ENCODE results near the gene PVALEF.

PVALEF gene

GRCh38 chr17:81222906-81223761 lies 57.8 kb downstream of the PVALEF start, which contains the start of gene CEP131:
TSS of gene CEP131 (minus strand) at chr17:81222965. CDS start at chr17:81220056, 2,909 bp downstream.
- DNase-seq, result peak; percentile 99

GRCh38 chr17:81223762-81224130 lies 58.4 kb downstream of the PVALEF start:
- peak; percentile 57 to 73 for DNase-seq

DNA sequence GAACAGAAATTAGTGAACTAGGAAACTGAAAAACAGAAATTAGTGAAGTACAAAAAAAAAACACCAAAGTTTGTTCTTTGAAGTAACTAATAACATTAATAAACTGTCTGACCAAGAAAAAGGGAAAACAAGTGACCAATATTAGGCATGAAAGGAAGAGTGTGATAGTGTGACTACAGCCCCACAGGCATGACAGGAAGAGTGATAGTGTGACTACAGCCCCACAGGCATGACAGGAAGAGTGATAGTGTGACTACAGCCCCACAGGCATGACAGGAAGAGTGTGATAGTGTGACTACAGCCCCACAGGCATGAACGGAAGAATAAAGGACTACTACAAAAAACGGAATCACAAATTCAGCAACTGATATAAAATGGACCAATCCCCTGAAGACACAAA lies 62.3 kb downstream of the PVALEF start:
- peak; percentile 23 to 25 for DNase-seq

- peak; percentile 85 to 91 for DNase-seq
These were observed 63.1 kb downstream of the PVALEF start for GRCh38 chr17:81228420-81228819.

- peak in 1 of 2 experiments; percentile 57 for DNase-seq
These were observed 63.7 kb downstream of the PVALEF start for GRCh38 chr17:81228834-81229665.

- DNase-seq, result no peak
These were observed 64.3 kb downstream of the PVALEF start for GRCh38 chr17:81229666-81229920.

DNA sequence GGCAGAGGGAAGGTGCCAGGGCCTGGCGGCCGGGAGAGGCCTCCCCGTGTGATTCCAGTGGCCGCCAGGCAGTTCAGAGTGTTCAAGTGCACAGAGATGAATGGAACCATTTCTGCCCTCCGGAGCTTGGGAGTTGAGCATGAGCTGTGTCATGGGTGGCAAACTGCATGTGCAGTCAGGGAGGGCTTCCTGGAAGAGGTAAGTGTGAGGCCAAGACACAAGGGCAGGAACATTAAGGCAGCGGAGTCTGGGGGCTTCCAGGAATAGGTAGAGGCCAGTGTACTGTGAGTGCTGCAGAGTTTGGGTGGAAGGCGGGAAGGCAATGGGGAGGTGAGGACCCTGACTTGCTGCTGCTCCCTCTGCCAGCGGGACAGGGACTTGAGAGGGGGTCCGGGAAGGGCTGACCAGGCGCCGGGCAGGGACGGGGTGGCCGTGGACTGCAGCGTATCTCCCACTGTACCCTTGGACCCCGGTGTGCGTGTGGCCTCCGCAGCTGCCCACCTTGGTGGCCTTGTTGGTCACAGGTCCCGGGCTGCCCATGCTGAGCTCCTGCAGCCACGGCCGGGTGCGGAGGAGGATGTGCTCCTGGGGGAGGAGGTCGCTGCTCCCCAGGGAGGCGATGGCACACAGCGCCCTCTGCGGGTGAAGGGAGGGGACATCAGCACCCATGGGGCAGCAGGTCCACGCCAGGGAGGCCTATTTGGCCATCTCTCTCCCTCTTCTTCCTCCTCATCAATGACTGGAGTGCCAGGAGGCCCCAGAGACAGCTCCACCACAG lies 64.9 kb downstream of the PVALEF start:
- DNase-seq, result peak; percentile 22 to 36

DNA sequence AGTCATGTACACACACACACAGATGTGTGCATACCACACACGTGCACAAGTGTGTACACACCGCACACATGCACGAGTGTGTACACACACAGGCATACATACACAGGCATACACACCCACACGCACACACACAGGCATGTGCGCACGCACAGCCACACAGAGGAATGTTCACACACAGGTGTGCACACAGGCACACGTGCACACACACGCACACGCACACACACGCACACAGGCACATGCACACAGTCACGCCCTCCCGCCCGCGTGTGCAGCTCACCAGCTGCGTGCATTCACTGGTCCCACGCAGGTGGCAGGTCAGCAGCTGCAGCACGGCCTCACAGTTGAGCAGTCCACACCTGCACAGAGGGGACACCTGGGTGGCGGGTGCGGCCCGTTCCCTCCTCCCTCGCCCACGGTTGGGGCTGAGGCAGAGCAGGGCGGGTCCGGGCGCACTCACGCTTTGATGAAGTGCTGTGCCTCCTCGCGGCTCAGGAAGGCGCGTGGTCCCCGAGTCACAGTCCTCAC lies 65.9 kb downstream of the PVALEF start:
- no peak for DNase-seq

GRCh38 chr17:81231766-81232581 lies 66.7 kb downstream of the PVALEF start:
- no peak for DNase-seq
